T-cell (primary cell): Measurements from ENCODE around the gene PIK3R2. TPM values are rescaled to one million over a fixed set of nuclear protein-coding genes. Genes with fewer than 3 reads are reported as not detected.

Experiments used
- ATAC-seq, 4 experiments: fragments of 200-7000 bp in 3 of 4; fragments of 150-1000 bp in 1 of 4; cut with Tn5 transposase; replicated peaks in 1 of 4; 1 replicate in 3 of 4; 2 replicates in 1 of 4; pipeline ENCODE4 v1.10.0; 2021; ENCODE audit warnings: moderate library complexity in 3 of 4, mild to moderate bottlenecking in 2 of 4, moderate number of reproducible peaks in 1 of 4
- CTCF ChIA-PET, 2 donors: fragments of 300-600 bp; sonication (Branson Sonifier 250); formaldehyde crosslinking; loops; one replicate each; lab custom pipeline; 2022; ENCODE audit warnings: antibody characterized with exemption in 2 of 2; lab: Charles Lee
- POLR2A ChIA-PET, 2 donors: fragments of 300-600 bp; sonication (Branson Sonifier 250); formaldehyde crosslinking; loops; one replicate each; lab custom pipeline; 2022; ENCODE audit warnings: antibody characterized with exemption in 2 of 2; lab: Charles Lee
- DNase-seq, 35 experiments: peaks; one replicate each; pipeline versions ENCODE4 v3.0.0 to v3.0.0-alpha.2; 2013 to 2023
- H3K27ac ChIP-seq: one replicate; pipeline ENCODE4 v1.5.1; 2013; ENCODE audit warnings: low read length
- H3K27me3 ChIP-seq, 2 experiments: replicated peaks in 1 of 2; 1 replicate in 1 of 2; 2 replicates in 1 of 2; pipeline versions ENCODE4 v1.6.1 to v1.7.0; 2013; ENCODE audit warnings: low read length in 1 of 2, mixed read lengths in 1 of 2; ENCODE audit not compliant: control insufficient read depth in 2 of 2, insufficient read depth in 2 of 2; ENCODE audit errors: extremely low read depth in 1 of 2
- H3K36me3 ChIP-seq, 2 donors: 1 replicate in 1 of 2; 2 replicates in 1 of 2; pipeline versions ENCODE4 v1.6.1 to v1.7.0; 2013; ENCODE audit warnings: low read length in 1 of 2; ENCODE audit not compliant: control insufficient read depth in 2 of 2, insufficient read depth in 1 of 2; ENCODE audit errors: extremely low read depth in 1 of 2
- H3K4me1 ChIP-seq, 2 experiments: 1 replicate in 1 of 2; 2 replicates in 1 of 2; pipeline versions ENCODE4 v1.6.1 to v1.7.0; 2013; ENCODE audit warnings: low read length in 2 of 2, mixed read lengths in 1 of 2; ENCODE audit not compliant: insufficient read depth in 2 of 2, control insufficient read depth in 1 of 2; ENCODE audit errors: extremely low read depth in 1 of 2
- H3K4me3 ChIP-seq, 2 donors: 1 replicate in 1 of 2; 2 replicates in 1 of 2; pipeline versions ENCODE4 v1.5.1 to v1.7.0; 2013; ENCODE audit warnings: mild to moderate bottlenecking in 2 of 2, low read length in 1 of 2, moderate library complexity in 1 of 2; ENCODE audit not compliant: control insufficient read depth in 1 of 2; ENCODE audit errors: extremely low read depth in 1 of 2
- H3K9me3 ChIP-seq: 2 replicates; pipeline ENCODE4 v1.7.0; 2013
- H3K27ac Mint-ChIP-seq, 2 donors: one replicate each; pipeline ENCODE4 v1.8.0; 2020 to 2021; ENCODE audit warnings: mild to moderate bottlenecking in 2 of 2, mixed read lengths in 2 of 2
- H3K27me3 Mint-ChIP-seq, 2 donors: one replicate each; pipeline ENCODE4 v1.8.0; 2021 to 2022; ENCODE audit warnings: mixed read lengths in 2 of 2
- H3K36me3 Mint-ChIP-seq: one replicate; pipeline ENCODE4 v1.8.0; 2021; ENCODE audit warnings: mixed read lengths
- H3K4me1 Mint-ChIP-seq, 3 donors: one replicate each; pipeline ENCODE4 v1.8.0; 2020 to 2022; ENCODE audit warnings: mixed read lengths in 3 of 3, mild to moderate bottlenecking in 1 of 3
- H3K4me3 Mint-ChIP-seq, 3 donors: one replicate each; pipeline ENCODE4 v1.8.0; 2020 to 2022; ENCODE audit warnings: mild to moderate bottlenecking in 3 of 3, mixed read lengths in 3 of 3, moderate library complexity in 3 of 3
- H3K9me3 Mint-ChIP-seq, 3 donors: one replicate each; pipeline ENCODE4 v1.8.0; 2020 to 2022; ENCODE audit warnings: mixed read lengths in 3 of 3
- WGBS: methylation state at CpG from one replicate; pipeline ENCODE4 v1.1.5; 2013; ENCODE audit warnings: missing lambda C conversion rate; ENCODE audit not compliant: insufficient coverage; 5-methylcytosine and 5-hydroxymethylcytosine counted together
- total RNA-seq, 35 experiments: library from RNA in 6 of 35; stranded (reverse) in 6 of 35; fragments of 120-200 nt in 1 of 35; gene quantifications; one replicate each; pipeline versions ENCODE4 v1.2.1 to v1.2.4 and lab custom pipeline; 2013 to 2026

Gene PIK3R2
- total RNA-seq, 5 donors from 2014 or later (not counting 1 experiment from before 2014, with no cell fraction given): 11.8 to 25.5 (median 17.6) TPM

- Mint-ChIP-seq H3K4me1 (peaks cover 0 to 25% (median 15%) of the 10 kb centered on the region in 3 donors), H3K4me3 (no peak overlapping the region), H3K27me3 (no peaks in the 10 kb centered on the region), H3K9me3 (no peaks in the 10 kb centered on the region), H3K36me3 (peaks cover 15% of the 10 kb centered on the region), H3K27ac (peak overlapping the region in 1 of 2 donors; percentile 30)
- no peaks in the 10 kb centered on the region for H3K9me3 ChIP-seq
- peaks cover 2 to 27% of the 10 kb centered on the region in 2 experiments for H3K4me1 ChIP-seq
- no peak for ATAC-seq
- H3K36me3 ChIP-seq: peaks cover 15 to 16% of the 10 kb centered on the region in 2 donors
- ChIA-PET CTCF (no interaction called here), POLR2A (interaction anchor here in 1 of 2 donors (0.6 kb wide), 1 partner anchor 133 kb away, joined by 4 read pairs; no protein-coding TSS in a partner anchor)
- peaks cover 0 to 3% of the 10 kb centered on the region in 2 experiments for H3K27me3 ChIP-seq
- peak in 1 of 35 experiments; percentile 31 for DNase-seq
- H3K27ac ChIP-seq: no peak overlapping the region
- WGBS: 88% methylated on average over 10 of the region's 16 CpGs
- H3K4me3 ChIP-seq: no peak overlapping the region
Measured at GRCh38 chr19:18170714-18171255, 17.8 kb downstream of the PIK3R2 start.

GRCh38 chr19:18171605-18172327 is 18.8 kb downstream of the PIK3R2 start:
- Histone ChIP-seq H3K9me3 (no peaks in the 10 kb centered on the region), H3K27me3 (peaks cover 0 to 3% of the 10 kb centered on the region in 2 experiments), H3K4me3 (no peak overlapping the region), H3K27ac (no peak overlapping the region), H3K36me3 (peaks cover 8 to 12% of the 10 kb centered on the region in 2 donors), H3K4me1 (peaks cover 2 to 27% of the 10 kb centered on the region in 2 experiments)
- Mint-ChIP-seq H3K27me3 (no peaks in the 10 kb centered on the region), H3K9me3 (no peaks in the 10 kb centered on the region), H3K27ac (peak overlapping the region; percentile 58 to 65), H3K4me1 (peaks cover 0 to 25% (median 15%) of the 10 kb centered on the region in 3 donors), H3K36me3 (peaks cover 14% of the 10 kb centered on the region), H3K4me3 (no peak overlapping the region)
- DNase-seq (no peak), ATAC-seq (no peak)
- POLR2A ChIA-PET: no interaction called here
- whole genome bisulfite sequencing: 88% methylated on average over 7 of the region's 8 CpGs
- CTCF ChIA-PET: no interaction called here

GRCh38 chr19:18172331-18173053 is 19.5 kb downstream of the PIK3R2 start:
- POLR2A ChIA-PET: no interaction called here
- H3K4me3 ChIP-seq: no peak overlapping the region
- no peaks in the 10 kb centered on the region for H3K27me3 Mint-ChIP-seq
- peaks cover 0 to 3% of the 10 kb centered on the region in 2 experiments for H3K27me3 ChIP-seq
- H3K27ac Mint-ChIP-seq: peak overlapping the region; percentile 43 to 69
- H3K9me3 Mint-ChIP-seq: no peaks in the 10 kb centered on the region
- H3K9me3 ChIP-seq: no peaks in the 10 kb centered on the region
- H3K27ac ChIP-seq: no peak overlapping the region
- DNase-seq: no peak
- no peak for ATAC-seq
- H3K4me1 Mint-ChIP-seq: peaks cover 0 to 25% (median 15%) of the 10 kb centered on the region in 3 donors
- WGBS: 80% methylated on average over 5 of the region's 7 CpGs
- H3K4me1 ChIP-seq: peaks cover 2 to 27% of the 10 kb centered on the region in 2 experiments
- CTCF ChIA-PET: no interaction called here
- H3K36me3 ChIP-seq: peaks cover under 1 to 6% of the 10 kb centered on the region in 2 donors
- peaks cover 16% of the 10 kb centered on the region for H3K36me3 Mint-ChIP-seq
- H3K4me3 Mint-ChIP-seq: peak overlapping the region in 2 of 3 donors; percentile 55 to 93

GRCh38 chr19:18173054-18173571 is 20.1 kb downstream of the PIK3R2 start:
- no peaks in the 10 kb centered on the region for H3K9me3 Mint-ChIP-seq
- 47% methylated on average over 10 of the region's 18 CpGs for WGBS
- H3K36me3 Mint-ChIP-seq: peaks cover 12% of the 10 kb centered on the region
- ChIA-PET POLR2A (no interaction called here), CTCF (no interaction called here)
- Histone ChIP-seq H3K36me3 (peaks cover 0 to 3% of the 10 kb centered on the region in 2 donors), H3K9me3 (no peaks in the 10 kb centered on the region), H3K4me1 (peaks cover 2 to 24% of the 10 kb centered on the region in 2 experiments), H3K27me3 (peaks cover 0 to 3% of the 10 kb centered on the region in 2 experiments), H3K27ac (peak overlapping the region; percentile 60), H3K4me3 (peak overlapping the region; percentile 72 to 81)
- peaks cover 0 to 23% (median 13%) of the 10 kb centered on the region in 3 donors for H3K4me1 Mint-ChIP-seq
- peak in 1 of 35 experiments; percentile 60 for DNase-seq
- peak overlapping the region; percentile 79 to 82 for H3K27ac Mint-ChIP-seq
- ATAC-seq: no peak
- peak overlapping the region; percentile 85 to 93 (median 86) for H3K4me3 Mint-ChIP-seq
- H3K27me3 Mint-ChIP-seq: no peaks in the 10 kb centered on the region

- DNase-seq (peak in 23 of 35 experiments; percentile 30 to 67 (median 49)), ATAC-seq (peak; percentile 80 to 85 (median 83))
- Mint-ChIP-seq H3K9me3 (no peaks in the 10 kb centered on the region), H3K4me3 (peak within 1 kb of the TSS; percentile 85 to 93 (median 86)), H3K4me1 (peaks cover 0 to 21% (median 12%) of the 10 kb centered on the region in 3 donors), H3K27ac (peak within 1 kb of the TSS; percentile 82 to 87), H3K27me3 (no peaks in the 10 kb centered on the region), H3K36me3 (peaks cover 9% of the 10 kb centered on the region)
- Histone ChIP-seq H3K9me3 (no peaks in the 10 kb centered on the region), H3K4me1 (peaks cover 2 to 22% of the 10 kb centered on the region in 2 experiments), H3K4me3 (peak within 1 kb of the TSS; percentile 72 to 81), H3K27ac (peak within 1 kb of the TSS; percentile 60), H3K27me3 (peaks cover 0 to 3% of the 10 kb centered on the region in 2 experiments), H3K36me3 (peaks cover 0 to 1% of the 10 kb centered on the region in 2 donors)
- WGBS: under 1% methylated on average over 45 of the region's 47 CpGs
- CTCF ChIA-PET: interaction anchor here (0.6 to 0.8 kb wide), 3 partner anchors 18 to 43 kb away, joined by 3 to 8 read pairs (median 3); no protein-coding TSS in a partner anchor
- POLR2A ChIA-PET: interaction anchor here in 1 of 2 donors (0.5 kb wide), 1 partner anchor 96 kb away, joined by 4 read pairs; no protein-coding TSS in a partner anchor
Measured at GRCh38 chr19:18173572-18174288, 20.8 kb downstream of the PIK3R2 start, which contains the start of gene IFI30. Gene IFI30 (plus strand): TSS chr19:18173813. CDS start chr19:18173842, 29 bp downstream.
